Activated naive CD8-positive, alpha-beta T cell (primary cell): ENCODE measurements around the gene BORCS5.

ENCODE experiments used
- H3K27ac Mint-ChIP-seq: one replicate; pipeline ENCODE4 v1.8.0; 2021; ENCODE audit warnings: mixed read lengths
- H3K27me3 Mint-ChIP-seq: one replicate; pipeline ENCODE4 v1.8.0; 2021; ENCODE audit warnings: mixed read lengths
- H3K36me3 Mint-ChIP-seq: one replicate; pipeline ENCODE4 v1.8.0; 2021; ENCODE audit warnings: mixed read lengths
- H3K4me1 Mint-ChIP-seq: one replicate; pipeline ENCODE4 v1.8.0; 2021; ENCODE audit warnings: low read depth, mixed read lengths
- H3K4me3 Mint-ChIP-seq: one replicate; pipeline ENCODE4 v1.8.0; 2021; ENCODE audit warnings: mild to moderate bottlenecking, mixed read lengths
- H3K9me3 Mint-ChIP-seq: one replicate; pipeline ENCODE4 v1.8.0; 2021; ENCODE audit warnings: low read depth, mixed read lengths

The BORCS5 gene

DNA sequence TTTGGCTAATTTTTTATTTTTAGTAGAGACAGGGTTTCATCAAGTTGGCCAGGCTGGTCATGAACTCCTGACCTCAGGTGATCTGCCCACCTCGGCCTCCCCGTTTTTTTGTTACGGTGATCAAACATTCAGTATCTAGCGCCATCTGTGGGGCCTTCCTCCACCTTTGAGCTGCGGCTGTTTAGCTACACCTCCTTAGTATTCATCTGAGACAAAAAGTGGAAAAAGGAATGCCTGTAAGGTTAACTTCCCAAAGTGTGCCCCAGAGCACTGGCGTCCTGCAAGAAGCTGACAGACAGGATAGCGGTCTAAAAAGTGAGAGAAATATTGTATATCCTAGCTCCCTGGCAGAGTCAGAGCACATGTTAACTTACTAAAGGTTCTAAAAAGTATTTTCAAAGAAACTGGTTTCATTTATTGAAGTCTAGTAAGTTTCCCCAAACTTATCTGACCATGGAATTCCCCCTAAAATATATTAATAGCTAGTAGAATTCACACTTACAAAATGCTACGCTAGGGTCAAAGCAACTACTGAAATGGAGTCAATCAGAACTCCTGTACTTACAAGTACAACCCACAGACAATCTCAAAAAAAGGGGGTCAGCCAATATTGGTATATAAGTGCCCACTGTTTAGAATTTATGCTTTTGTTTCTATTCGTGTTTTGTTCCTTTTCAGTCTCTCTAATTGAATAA lies 146.7 kb downstream of the BORCS5 start:
- peak overlapping the region; percentile 90 for H3K27ac Mint-ChIP-seq
- no peaks in the 10 kb centered on the region for H3K9me3 Mint-ChIP-seq
- peaks cover 63% of the 10 kb centered on the region for H3K4me1 Mint-ChIP-seq
- H3K36me3 Mint-ChIP-seq, result peaks cover 15% of the 10 kb centered on the region
- H3K27me3 Mint-ChIP-seq, result no peaks in the 10 kb centered on the region
- H3K4me3 Mint-ChIP-seq, result peak overlapping the region; percentile 22

DNA sequence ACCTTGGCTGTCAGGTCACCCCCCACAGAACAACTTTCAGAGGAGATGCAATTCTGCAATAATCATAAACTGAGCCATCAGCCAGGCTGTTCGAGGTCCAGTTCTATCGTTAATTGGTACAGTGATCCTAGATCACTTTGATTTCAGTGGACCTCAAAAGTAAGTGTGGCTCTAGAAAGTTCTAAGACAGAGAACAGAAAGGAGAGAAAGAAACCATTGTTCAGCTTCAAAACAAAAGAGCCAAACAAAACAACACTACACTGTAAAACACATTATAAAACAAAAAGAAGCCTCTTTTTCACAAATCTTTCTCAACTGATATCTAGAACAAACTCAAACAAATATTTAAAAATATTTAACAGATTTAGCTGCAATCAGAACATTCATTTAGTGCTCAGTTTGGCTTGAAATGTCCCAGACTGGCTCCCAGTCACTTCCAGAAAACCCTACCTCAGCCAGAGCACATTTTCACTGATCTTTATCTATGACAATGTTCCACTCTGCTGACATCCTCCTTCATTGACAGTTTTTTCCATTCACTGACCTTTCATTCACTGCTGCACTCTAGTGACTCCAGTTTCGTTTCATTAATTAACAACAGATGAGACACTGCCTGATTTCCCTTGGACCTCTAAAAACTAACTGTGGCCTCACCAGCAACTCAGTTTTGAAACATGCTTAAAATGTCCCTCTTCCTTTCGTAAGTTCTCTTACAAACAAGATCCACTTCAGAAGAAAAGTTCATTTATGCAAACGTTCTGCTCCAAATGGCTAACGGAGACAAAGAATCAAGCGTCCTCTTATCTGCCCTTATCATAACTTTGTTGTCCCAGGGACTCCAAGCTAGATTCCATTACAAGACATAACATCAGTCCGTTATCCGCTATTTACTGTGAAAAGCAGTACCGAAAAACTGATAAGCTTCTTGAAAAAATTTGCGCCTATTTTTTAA lies 148.9 kb downstream of the BORCS5 start:
- Mint-ChIP-seq H3K36me3 (peaks cover 18% of the 10 kb centered on the region), H3K4me1 (peaks cover 54% of the 10 kb centered on the region), H3K27me3 (no peaks in the 10 kb centered on the region), H3K9me3 (no peaks in the 10 kb centered on the region), H3K27ac (peak overlapping the region; percentile 97), H3K4me3 (peak overlapping the region; percentile 81)

DNA sequence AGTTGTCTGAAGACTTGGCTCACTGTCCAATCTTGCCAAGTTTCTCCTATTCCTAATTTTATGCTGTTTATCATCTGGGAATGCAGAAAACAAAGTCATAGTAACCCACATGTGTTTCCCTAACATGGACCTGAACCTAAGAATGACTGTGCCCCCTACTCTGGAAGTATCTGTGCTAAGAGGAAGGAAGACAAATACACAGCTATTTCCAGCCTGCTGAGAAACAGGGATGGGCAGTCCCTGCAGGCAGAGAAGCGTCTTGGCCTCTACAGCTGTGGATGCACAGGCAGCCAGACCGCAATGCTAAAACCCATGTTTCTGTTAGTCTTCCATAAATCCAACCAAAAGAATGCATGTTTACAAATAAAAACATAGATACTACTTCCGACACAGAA lies 149.6 kb downstream of the BORCS5 start:
- H3K9me3 Mint-ChIP-seq, result no peaks in the 10 kb centered on the region
- no peaks in the 10 kb centered on the region for H3K27me3 Mint-ChIP-seq
- peak overlapping the region; percentile 81 for H3K4me3 Mint-ChIP-seq
- H3K36me3 Mint-ChIP-seq, result peaks cover 18% of the 10 kb centered on the region
- H3K27ac Mint-ChIP-seq, result peak overlapping the region; percentile 97
- peaks cover 48% of the 10 kb centered on the region for H3K4me1 Mint-ChIP-seq

DNA sequence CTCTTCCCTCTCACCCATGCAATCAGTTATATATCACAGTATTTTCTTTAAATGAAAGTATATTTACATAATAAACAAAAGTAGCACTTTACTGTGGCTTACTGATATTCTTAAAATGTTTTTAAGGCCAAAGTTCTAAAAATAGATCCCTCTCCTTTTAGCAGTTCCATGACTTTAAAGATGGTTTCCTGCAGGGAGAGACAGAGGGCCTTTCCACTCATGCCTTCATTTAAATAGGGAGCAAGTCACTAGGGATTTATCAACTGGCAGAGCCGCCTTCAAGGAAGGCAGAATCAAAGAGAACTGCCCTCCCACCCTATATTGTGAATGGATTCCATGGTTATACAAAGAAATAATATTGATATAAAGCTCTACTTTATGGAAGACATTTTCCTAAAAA lies 150.2 kb downstream of the BORCS5 start:
- no peaks in the 10 kb centered on the region for H3K9me3 Mint-ChIP-seq
- peaks cover 18% of the 10 kb centered on the region for H3K36me3 Mint-ChIP-seq
- H3K4me3 Mint-ChIP-seq, result peak overlapping the region; percentile 17
- H3K27ac Mint-ChIP-seq, result peak overlapping the region; percentile 97
- peaks cover 46% of the 10 kb centered on the region for H3K4me1 Mint-ChIP-seq
- no peaks in the 10 kb centered on the region for H3K27me3 Mint-ChIP-seq

DNA sequence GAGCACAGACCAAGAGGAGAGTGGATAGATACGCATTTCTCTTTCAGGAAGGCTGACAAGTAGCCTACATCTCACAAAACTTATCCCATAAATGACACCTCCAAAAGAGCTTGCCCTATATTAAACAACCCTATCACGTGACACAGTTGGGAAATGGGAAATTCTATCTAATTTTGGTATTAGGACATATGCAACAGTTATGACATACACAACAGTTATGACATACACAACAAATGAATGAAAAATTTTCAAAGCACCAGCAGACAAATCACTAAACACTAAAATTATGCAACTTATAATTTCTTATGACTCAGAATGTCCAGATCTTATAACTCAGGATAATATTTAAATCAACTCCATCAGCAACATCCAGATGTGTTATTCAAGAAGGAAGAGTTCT lies 151.7 kb downstream of the BORCS5 start:
- peaks cover 18% of the 10 kb centered on the region for H3K36me3 Mint-ChIP-seq
- peak overlapping the region; percentile 7 for H3K27ac Mint-ChIP-seq
- peaks cover 35% of the 10 kb centered on the region for H3K4me1 Mint-ChIP-seq
- no peaks in the 10 kb centered on the region for H3K27me3 Mint-ChIP-seq
- no peaks in the 10 kb centered on the region for H3K9me3 Mint-ChIP-seq
- no peak overlapping the region for H3K4me3 Mint-ChIP-seq

DNA sequence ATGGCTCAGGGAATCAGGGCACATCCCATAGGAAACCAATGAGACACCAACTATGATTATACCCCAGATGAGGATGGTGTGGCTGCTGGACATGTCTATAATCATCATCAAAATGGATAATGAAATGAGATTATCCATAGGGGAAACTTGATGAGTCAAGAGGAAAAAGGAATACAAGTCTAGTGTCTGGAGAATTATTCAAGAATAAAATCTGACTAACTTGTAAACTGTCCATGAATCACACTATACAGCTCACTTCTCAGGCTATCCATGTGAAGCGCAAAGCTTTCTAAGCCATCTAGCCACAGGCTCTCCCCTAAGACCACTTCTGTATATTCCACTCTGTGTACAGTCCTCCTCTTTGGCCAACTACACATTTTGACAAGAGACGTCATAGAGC lies 153.3 kb downstream of the BORCS5 start:
- no peak overlapping the region for H3K4me3 Mint-ChIP-seq
- H3K27me3 Mint-ChIP-seq, result no peaks in the 10 kb centered on the region
- peak overlapping the region; percentile 51 for H3K27ac Mint-ChIP-seq
- peaks cover 22% of the 10 kb centered on the region for H3K36me3 Mint-ChIP-seq
- H3K9me3 Mint-ChIP-seq, result no peaks in the 10 kb centered on the region
- peaks cover 31% of the 10 kb centered on the region for H3K4me1 Mint-ChIP-seq

GRCh38 chr12:12510551-12510950 lies 153.7 kb downstream of the BORCS5 start:
- peaks cover 26% of the 10 kb centered on the region for H3K4me1 Mint-ChIP-seq
- no peak overlapping the region for H3K4me3 Mint-ChIP-seq
- H3K27me3 Mint-ChIP-seq, result no peaks in the 10 kb centered on the region
- peaks cover 20% of the 10 kb centered on the region for H3K36me3 Mint-ChIP-seq
- H3K9me3 Mint-ChIP-seq, result no peaks in the 10 kb centered on the region
- H3K27ac Mint-ChIP-seq, result no peak overlapping the region

- no peaks in the 10 kb centered on the region for H3K9me3 Mint-ChIP-seq
- H3K4me3 Mint-ChIP-seq, result no peak overlapping the region
- no peak overlapping the region for H3K27ac Mint-ChIP-seq
- peaks cover 16% of the 10 kb centered on the region for H3K36me3 Mint-ChIP-seq
- H3K27me3 Mint-ChIP-seq, result no peaks in the 10 kb centered on the region
- H3K4me1 Mint-ChIP-seq, result peaks cover 20% of the 10 kb centered on the region
These were observed 154.3 kb downstream of the BORCS5 start for GRCh38 chr12:12511021-12511783.

DNA sequence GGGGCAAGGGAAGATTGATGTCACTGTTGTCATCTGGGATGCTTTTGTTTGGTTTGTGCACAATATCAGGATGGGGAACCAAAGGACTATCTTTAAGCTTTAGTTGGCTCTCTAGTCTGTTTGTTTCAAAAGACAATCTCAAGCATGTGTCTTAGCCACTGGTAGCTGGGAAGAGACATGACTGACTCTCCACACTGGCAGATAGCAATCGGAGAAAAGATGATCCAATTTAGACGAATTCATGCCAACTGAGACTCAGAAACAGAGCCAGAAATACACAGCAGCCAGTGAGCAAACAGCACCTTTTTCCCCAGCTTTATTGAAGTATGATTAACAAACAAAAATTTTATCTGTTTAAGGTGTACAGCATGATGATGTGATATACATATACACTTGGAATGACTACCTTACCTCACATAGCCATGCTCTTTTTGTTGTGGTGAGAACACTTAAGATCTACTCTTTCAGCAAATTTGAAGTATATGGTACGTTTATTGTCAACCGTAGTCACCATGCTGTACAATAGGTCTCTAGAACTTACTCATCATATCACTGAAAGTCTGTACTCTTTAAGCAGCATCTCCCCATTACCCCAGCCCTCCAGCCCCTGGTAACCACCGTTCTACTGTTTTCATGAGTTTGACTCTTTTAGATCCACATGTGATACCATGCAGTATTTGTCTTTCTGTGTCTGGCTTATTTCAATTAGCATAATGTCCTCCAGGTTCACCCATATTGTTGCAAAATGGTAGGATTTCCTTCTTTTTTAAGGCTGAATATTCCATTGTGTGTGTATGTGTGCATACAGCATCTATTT lies 155.2 kb downstream of the BORCS5 start:
- no peak overlapping the region for H3K27ac Mint-ChIP-seq
- no peaks in the 10 kb centered on the region for H3K9me3 Mint-ChIP-seq

DNA sequence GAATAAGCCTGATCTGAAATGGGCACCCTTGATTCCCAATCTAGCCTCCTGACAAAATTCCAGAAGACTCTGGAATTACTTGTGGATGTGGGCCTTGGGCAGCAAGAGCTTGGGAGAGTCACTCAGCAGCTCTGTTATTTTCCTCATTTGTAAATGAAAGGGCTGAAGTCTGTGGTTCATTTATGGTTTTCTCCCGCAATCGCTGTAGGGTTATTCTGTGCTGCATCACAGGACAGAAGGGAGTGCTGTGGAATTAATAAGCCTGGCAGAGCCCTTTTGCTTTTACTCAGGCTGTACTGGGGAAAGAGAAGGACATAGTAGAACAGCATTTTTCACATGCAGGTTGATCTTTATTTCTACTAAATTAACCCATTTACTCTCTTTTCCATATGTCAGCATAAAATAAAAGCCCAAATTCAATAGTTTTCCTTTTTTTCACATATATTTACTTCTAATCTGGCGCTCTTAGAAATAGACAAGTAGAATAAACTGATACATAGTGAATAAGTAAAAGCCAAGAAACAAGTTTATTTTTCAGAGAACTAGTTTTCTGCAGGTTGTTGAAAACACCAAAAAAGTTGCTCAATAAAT lies 156.6 kb downstream of the BORCS5 start:
- Mint-ChIP-seq H3K4me1 (peaks cover 7% of the 10 kb centered on the region), H3K36me3 (peaks cover 21% of the 10 kb centered on the region), H3K27me3 (no peaks in the 10 kb centered on the region), H3K4me3 (no peak overlapping the region), H3K27ac (no peak overlapping the region), H3K9me3 (no peaks in the 10 kb centered on the region)

More for the DNA sequence above, 155.2 kb downstream of the BORCS5 start:
- Mint-ChIP-seq H3K36me3 (peaks cover 21% of the 10 kb centered on the region), H3K4me1 (peaks cover 11% of the 10 kb centered on the region), H3K27me3 (no peaks in the 10 kb centered on the region), H3K4me3 (no peak overlapping the region)

- Mint-ChIP-seq H3K4me1 (peaks cover 29% of the 10 kb centered on the region), H3K27ac (no peak overlapping the region), H3K27me3 (no peaks in the 10 kb centered on the region), H3K36me3 (peaks cover 33% of the 10 kb centered on the region), H3K9me3 (no peaks in the 10 kb centered on the region), H3K4me3 (no peak overlapping the region)
These were observed 161.6 kb downstream of the BORCS5 start for GRCh38 chr12:12518464-12518845.

- Mint-ChIP-seq H3K9me3 (no peaks in the 10 kb centered on the region), H3K36me3 (peaks cover 33% of the 10 kb centered on the region), H3K27ac (no peak overlapping the region), H3K27me3 (no peaks in the 10 kb centered on the region), H3K4me3 (no peak overlapping the region), H3K4me1 (peaks cover 32% of the 10 kb centered on the region)
These were observed 162.0 kb downstream of the BORCS5 start for GRCh38 chr12:12518919-12519318.
